ENCODE results near the gene SAA1. TPM values are rescaled to one million over a fixed set of nuclear protein-coding genes. Genes with fewer than 3 reads are reported as not detected.
"Not testable (repeated sequence)": the region's sequence is repeated elsewhere in the genome, so short reads cannot be mapped to it uniquely, and the experiment has no call there.

Gene SAA1
- total and polyA plus RNA-seq, 4 donors: 6.5 to 161 (median 40.6) TPM

DNA sequence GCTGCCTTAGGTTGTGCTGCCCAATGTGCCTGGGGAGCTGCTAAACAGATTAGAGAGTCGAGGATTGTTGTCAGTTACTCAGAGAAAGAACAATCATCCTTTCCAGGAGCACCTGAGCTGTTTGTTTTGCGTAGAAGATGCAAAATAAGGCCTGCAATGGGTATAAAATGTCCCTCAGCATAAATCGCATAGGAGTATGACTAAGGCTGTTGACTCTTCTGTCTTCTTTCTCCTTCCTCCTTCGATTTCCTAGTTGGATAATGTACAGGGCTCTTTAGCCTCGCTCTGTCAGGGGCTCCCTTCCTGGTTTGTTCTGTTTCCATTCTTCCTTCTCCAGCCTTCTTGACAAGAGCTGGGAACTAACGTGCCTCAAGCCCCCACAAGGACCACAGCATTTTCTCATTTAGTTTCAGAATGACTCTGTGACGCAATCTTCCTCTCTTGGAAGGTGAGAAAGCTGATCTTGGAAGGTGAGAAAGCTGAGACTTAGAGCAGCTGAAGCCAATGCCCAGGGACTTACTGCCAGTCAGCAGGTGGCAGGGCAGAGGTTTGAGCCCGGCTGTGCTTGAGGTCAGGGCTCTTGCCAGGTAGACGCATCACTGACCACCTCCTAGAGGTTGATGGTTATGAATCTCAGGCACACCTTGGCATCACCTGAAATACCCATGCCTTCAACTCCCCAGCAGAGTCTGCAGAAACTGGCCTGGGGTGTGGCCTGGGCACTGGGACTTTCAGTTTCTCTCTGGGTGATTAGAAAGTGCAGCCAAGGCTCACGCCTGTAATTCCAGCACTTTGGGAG is 1.5 kb downstream of the SAA1 start:
- WGBS, 2 donors: 79 to 83% methylated on average over 6 of the region's 10 CpGs
- H3K27ac ChIP-seq (ENCODE audit: low read depth in 1 of 2, low read length in 2 of 2); H3K9me3 ChIP-seq (ENCODE audit: control insufficient read depth, low read length); H3K27me3 ChIP-seq (ENCODE audit: control insufficient read depth in 1 of 2, insufficient read depth in 2 of 2, low read length in 1 of 2); intact Hi-C loops (cut with DNase I); ATAC-seq (ENCODE audit: low FRiP score); H3K4me3 ChIP-seq (ENCODE audit: low read length in 2 of 2); H3K4me1 ChIP-seq (ENCODE audit: control insufficient read depth in 1 of 2, insufficient read depth in 2 of 2, low read length in 2 of 2); DNase-seq; H3K36me3 ChIP-seq (ENCODE audit: control insufficient read depth in 1 of 2, insufficient read depth in 2 of 2, low read length in 1 of 2): not testable (repeated sequence)

DNA sequence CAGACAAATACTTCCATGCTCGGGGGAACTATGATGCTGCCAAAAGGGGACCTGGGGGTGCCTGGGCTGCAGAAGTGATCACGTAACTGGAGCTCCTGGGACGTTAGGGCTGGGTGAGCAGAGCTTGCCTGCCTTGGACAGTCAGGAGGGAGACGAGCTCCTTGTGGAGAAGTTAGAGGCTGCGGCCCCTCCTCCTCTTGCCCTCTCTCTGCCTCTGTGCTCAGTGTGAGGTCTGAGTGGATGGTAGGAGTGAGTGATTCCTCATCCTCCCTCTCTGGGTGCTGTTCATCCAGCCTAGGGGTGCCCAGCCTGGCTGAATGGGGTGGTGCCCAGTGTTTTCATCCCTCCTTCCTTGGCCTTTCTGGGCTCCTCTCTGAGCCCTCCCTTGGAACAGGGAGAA is 3.2 kb downstream of the SAA1 start:
- H3K4me1 ChIP-seq (ENCODE audit: control insufficient read depth in 1 of 2, insufficient read depth in 2 of 2, low read length in 2 of 2); H3K9me3 ChIP-seq (ENCODE audit: control insufficient read depth, low read length); H3K27me3 ChIP-seq (ENCODE audit: control insufficient read depth in 1 of 2, insufficient read depth in 2 of 2, low read length in 1 of 2); H3K27ac ChIP-seq (ENCODE audit: low read depth in 1 of 2, low read length in 2 of 2); ATAC-seq (ENCODE audit: low FRiP score); H3K36me3 ChIP-seq (ENCODE audit: control insufficient read depth in 1 of 2, insufficient read depth in 2 of 2, low read length in 1 of 2); intact Hi-C loops (cut with DNase I); H3K4me3 ChIP-seq (ENCODE audit: low read length in 2 of 2); DNase-seq: not testable (repeated sequence)
- WGBS, 2 donors: 88 to 100% methylated on average over 1 to 3 of the region's 5 CpGs

DNA sequence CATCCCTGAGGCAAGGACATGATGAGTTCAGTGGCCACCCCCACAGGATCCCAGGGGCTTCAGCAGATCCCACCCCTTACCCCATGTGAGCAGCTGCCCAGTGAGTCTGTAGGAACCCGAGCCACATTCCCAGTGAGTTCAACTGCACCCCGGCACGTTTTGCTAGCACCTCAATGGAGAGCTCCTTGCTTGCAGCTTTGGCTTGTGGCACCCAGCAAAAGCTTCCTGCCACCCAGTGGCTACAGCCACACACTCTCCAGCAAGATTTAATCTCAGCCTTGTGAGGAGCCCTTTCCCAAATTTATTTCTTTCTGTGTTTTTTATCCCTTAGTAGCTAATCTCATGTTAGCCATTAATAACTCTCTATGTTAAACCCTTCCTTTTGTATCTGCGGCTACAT is 4.0 kb downstream of the SAA1 start:
- ATAC-seq (ENCODE audit: low FRiP score) (no peak), DNase-seq (no peak)
- Histone ChIP-seq H3K27ac (ENCODE audit: low read depth in 1 of 2, low read length in 2 of 2) (no peak overlapping the region), H3K36me3 (ENCODE audit: control insufficient read depth in 1 of 2, insufficient read depth in 2 of 2, low read length in 1 of 2) (peaks cover 0 to 3% of the 10 kb centered on the region in 2 donors), H3K27me3 (ENCODE audit: control insufficient read depth in 1 of 2, insufficient read depth in 2 of 2, low read length in 1 of 2) (no peaks in the 10 kb centered on the region), H3K9me3 (ENCODE audit: control insufficient read depth, low read length) (no peaks in the 10 kb centered on the region), H3K4me1 (ENCODE audit: control insufficient read depth in 1 of 2, insufficient read depth in 2 of 2, low read length in 2 of 2) (no peaks in the 10 kb centered on the region), H3K4me3 (ENCODE audit: low read length in 2 of 2) (no peak overlapping the region)
- 58 to 62% methylated on average over 4 of the region's 4 CpGs for WGBS, 2 donors
- intact Hi-C loops (cut with DNase I): no loop called here

DNA sequence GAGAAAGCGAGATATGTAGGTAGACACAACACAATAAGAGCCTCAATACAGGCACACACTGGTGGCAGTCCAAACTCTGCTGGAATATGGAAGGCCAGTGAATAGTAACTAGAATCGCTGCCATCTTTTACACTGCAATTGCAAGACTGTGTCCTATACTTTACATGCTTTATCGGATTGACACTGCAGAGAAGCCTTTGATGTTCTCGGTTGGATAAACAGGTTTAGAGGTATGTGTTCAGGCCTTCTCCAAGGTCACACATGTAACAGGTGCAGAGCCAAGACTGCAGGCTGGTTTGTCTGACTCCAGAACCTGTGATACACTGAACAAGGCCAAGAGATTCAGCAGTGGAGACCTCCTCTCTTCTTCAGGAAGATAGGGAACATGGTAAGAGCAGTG is 5.1 kb downstream of the SAA1 start:
- peaks cover 0 to 3% of the 10 kb centered on the region in 2 donors for H3K36me3 ChIP-seq (ENCODE audit: control insufficient read depth in 1 of 2, insufficient read depth in 2 of 2, low read length in 1 of 2)
- H3K4me1 ChIP-seq (ENCODE audit: control insufficient read depth in 1 of 2, insufficient read depth in 2 of 2, low read length in 2 of 2): no peaks in the 10 kb centered on the region
- no peaks in the 10 kb centered on the region for H3K27me3 ChIP-seq (ENCODE audit: control insufficient read depth in 1 of 2, insufficient read depth in 2 of 2, low read length in 1 of 2)
- no peak overlapping the region for H3K4me3 ChIP-seq (ENCODE audit: low read length in 2 of 2)
- WGBS, 2 donors: 70 to 79% methylated on average over 4 of the region's 4 CpGs
- no peaks in the 10 kb centered on the region for H3K9me3 ChIP-seq (ENCODE audit: control insufficient read depth, low read length)
- intact Hi-C loops (cut with DNase I): no loop called here
- no peak for ATAC-seq (ENCODE audit: low FRiP score)
- no peak overlapping the region for H3K27ac ChIP-seq (ENCODE audit: low read depth in 1 of 2, low read length in 2 of 2)
- DNase-seq: no peak

DNA sequence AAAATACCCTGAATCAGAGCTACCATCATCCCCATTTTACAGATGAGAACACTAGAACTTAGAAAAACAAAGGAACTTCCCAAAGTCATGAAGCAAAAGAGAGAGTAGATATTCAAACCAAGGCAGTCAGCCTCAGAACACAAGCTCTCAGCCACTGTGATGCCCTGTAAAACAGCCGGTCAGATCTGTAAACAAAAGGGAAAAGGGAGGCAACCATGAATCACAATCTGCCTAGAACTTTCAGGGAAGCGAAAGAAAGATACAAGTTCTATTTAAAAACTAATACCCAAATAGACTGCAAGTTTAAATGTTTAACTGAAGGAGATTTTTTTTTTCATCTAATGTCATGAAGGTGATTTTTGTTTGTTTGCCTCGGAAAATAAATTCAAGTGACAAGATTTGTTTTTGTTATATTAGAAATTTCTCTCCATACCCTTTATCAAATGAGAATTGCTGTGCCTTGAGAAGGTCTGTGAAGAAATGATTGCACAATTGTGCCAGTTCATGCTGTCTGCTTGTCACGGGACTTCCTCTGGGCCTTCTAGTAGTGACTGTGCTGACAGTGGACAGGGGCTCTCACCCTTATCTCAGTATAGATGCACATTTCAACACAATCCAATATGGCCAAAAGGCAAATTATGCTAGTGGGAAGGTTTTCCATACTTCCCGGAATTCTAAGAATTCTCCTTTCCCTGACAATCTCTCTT is 11.7 kb downstream of the SAA1 start:
- Histone ChIP-seq H3K4me1 (ENCODE audit: control insufficient read depth in 1 of 2, insufficient read depth in 2 of 2, low read length in 2 of 2) (no peaks in the 10 kb centered on the region), H3K9me3 (ENCODE audit: control insufficient read depth, low read length) (no peaks in the 10 kb centered on the region), H3K27me3 (ENCODE audit: control insufficient read depth in 1 of 2, insufficient read depth in 2 of 2, low read length in 1 of 2) (no peaks in the 10 kb centered on the region), H3K27ac (ENCODE audit: low read depth in 1 of 2, low read length in 2 of 2) (no peak overlapping the region), H3K4me3 (ENCODE audit: low read length in 2 of 2) (no peak overlapping the region), H3K36me3 (ENCODE audit: control insufficient read depth in 1 of 2, insufficient read depth in 2 of 2, low read length in 1 of 2) (peaks cover 4 to 5% of the 10 kb centered on the region in 2 donors)
- DNase-seq (peak in 1 of 2 donors; percentile 55), ATAC-seq (ENCODE audit: low FRiP score) (no peak)
- WGBS, 2 donors: 88% methylated on average over 5 of the region's 5 CpGs
- intact Hi-C loops (cut with DNase I): no loop called here

DNA sequence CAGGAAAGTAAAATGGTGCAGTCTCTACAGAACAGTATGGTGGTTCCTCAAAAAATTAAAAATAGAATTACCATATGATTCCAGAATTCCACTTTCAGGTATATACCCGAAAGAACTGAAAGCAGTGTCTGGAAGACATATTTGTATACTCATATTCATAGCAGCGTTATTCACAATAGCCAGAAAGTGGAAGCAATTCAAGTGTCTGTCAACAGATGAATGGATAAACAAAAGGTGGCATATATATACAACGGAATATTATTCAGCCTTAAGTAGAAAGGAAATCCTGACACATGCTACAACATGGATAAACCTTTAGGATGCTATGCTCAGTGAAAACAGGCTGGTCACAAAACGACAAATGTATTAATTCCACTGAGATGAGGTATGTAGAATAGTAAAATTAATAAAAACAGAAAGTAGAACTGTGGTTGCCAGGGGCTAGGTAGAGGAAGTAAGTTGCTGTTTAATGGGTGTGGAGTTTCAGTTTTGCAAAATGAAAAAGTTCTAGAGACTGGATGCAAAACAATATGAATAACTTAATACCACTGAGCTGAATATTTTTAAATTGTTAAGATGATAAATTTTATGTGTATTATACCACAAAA is 14.5 kb downstream of the SAA1 start:
- Histone ChIP-seq H3K4me1 (ENCODE audit: control insufficient read depth in 1 of 2, insufficient read depth in 2 of 2, low read length in 2 of 2) (no peaks in the 10 kb centered on the region), H3K9me3 (ENCODE audit: control insufficient read depth, low read length) (no peaks in the 10 kb centered on the region)

DNA sequence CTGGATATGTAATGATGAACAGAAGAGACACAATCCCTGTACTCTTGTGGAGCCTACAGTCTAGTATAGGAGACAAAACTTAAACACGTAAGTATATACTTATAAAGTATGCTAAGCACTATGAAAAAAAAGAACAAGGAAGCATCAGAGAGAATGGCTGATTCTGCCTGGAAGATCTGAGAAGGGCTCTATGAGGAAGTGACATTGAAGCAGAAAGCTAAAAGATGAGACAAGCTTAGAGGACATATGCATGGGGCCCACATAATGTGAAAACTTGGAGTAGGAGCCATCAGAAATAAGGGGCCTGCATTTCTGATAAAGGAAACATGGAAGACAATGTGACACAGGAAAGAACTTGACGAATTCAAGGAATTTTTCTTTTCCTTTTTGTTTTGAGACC is 16.6 kb downstream of the SAA1 start:
- intact Hi-C loops (cut with DNase I): no loop called here
- H3K4me1 ChIP-seq (ENCODE audit: control insufficient read depth in 1 of 2, insufficient read depth in 2 of 2, low read length in 2 of 2): no peaks in the 10 kb centered on the region
- no peaks in the 10 kb centered on the region for H3K27me3 ChIP-seq (ENCODE audit: control insufficient read depth in 1 of 2, insufficient read depth in 2 of 2, low read length in 1 of 2)
- WGBS, 2 donors: 85 to 90% methylated on average over 2 of the region's 2 CpGs
- H3K9me3 ChIP-seq (ENCODE audit: control insufficient read depth, low read length): no peaks in the 10 kb centered on the region
- ATAC-seq (ENCODE audit: low FRiP score) (no peak), DNase-seq (no peak)
- H3K27ac ChIP-seq (ENCODE audit: low read depth in 1 of 2, low read length in 2 of 2): no peak overlapping the region
- no peak overlapping the region for H3K4me3 ChIP-seq (ENCODE audit: low read length in 2 of 2)
- H3K36me3 ChIP-seq (ENCODE audit: control insufficient read depth in 1 of 2, insufficient read depth in 2 of 2, low read length in 1 of 2): peaks cover 11 to 14% of the 10 kb centered on the region in 2 donors

More for the DNA sequence above, 14.5 kb downstream of the SAA1 start:
- DNase-seq (no peak), ATAC-seq (ENCODE audit: low FRiP score) (no peak)
- H3K36me3 ChIP-seq (ENCODE audit: control insufficient read depth in 1 of 2, insufficient read depth in 2 of 2, low read length in 1 of 2): peaks cover 6 to 11% of the 10 kb centered on the region in 2 donors
- no peak overlapping the region for H3K27ac ChIP-seq (ENCODE audit: low read depth in 1 of 2, low read length in 2 of 2)
- no peak overlapping the region for H3K4me3 ChIP-seq (ENCODE audit: low read length in 2 of 2)
- intact Hi-C loops (cut with DNase I): no loop called here
- 75 to 82% methylated on average over 4 of the region's 4 CpGs for WGBS, 2 donors
- H3K27me3 ChIP-seq (ENCODE audit: control insufficient read depth in 1 of 2, insufficient read depth in 2 of 2, low read length in 1 of 2): no peaks in the 10 kb centered on the region

DNA sequence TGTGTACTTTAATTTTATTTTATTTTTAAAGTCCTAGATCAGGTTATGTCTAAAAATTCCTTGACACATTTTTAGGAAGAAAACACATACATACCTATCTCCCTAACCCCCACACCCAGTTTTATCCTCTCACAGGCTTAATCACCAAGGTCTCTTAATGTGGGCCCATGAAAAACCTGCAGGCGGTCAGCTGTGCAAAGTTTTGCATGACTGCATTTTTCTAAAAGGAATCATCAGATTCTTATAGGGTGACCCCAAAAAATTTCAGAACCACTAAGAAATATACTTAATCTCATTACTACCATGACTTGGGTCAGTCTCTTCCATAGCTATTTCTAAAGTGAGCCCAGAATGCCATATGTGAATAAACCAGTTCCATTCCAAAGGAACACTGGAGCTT is 19.8 kb downstream of the SAA1 start:
- 94 to 97% methylated on average over 1 of the region's 1 CpG for WGBS, 2 donors
- no peaks in the 10 kb centered on the region for H3K4me1 ChIP-seq (ENCODE audit: control insufficient read depth in 1 of 2, insufficient read depth in 2 of 2, low read length in 2 of 2)
- intact Hi-C loops (cut with DNase I): no loop called here
- no peak for DNase-seq
- H3K27ac ChIP-seq (ENCODE audit: low read depth in 1 of 2, low read length in 2 of 2): no peak overlapping the region
- no peak for ATAC-seq (ENCODE audit: low FRiP score)
- H3K4me3 ChIP-seq (ENCODE audit: low read length in 2 of 2): no peak overlapping the region
- H3K27me3 ChIP-seq (ENCODE audit: control insufficient read depth in 1 of 2, insufficient read depth in 2 of 2, low read length in 1 of 2): no peaks in the 10 kb centered on the region
- H3K36me3 ChIP-seq (ENCODE audit: control insufficient read depth in 1 of 2, insufficient read depth in 2 of 2, low read length in 1 of 2): peaks cover 11 to 17% of the 10 kb centered on the region in 2 donors
- no peaks in the 10 kb centered on the region for H3K9me3 ChIP-seq (ENCODE audit: control insufficient read depth, low read length)

Measured in aorta (tissue), 5 donors.